Parathyroid adenoma (tissue), 2 donors: ENCODE data around the gene GCSAM.

Experiments used
- H2AFZ ChIP-seq: fragments of 300-600 bp; sonication (generic); one replicate; pipeline ENCODE4 v1.7.0; 2017; ENCODE audit warnings: antibody characterized with exemption, mild to moderate bottlenecking
- H3K27ac ChIP-seq: fragments of 300-600 bp; sonication (generic); one replicate; pipeline ENCODE4 v1.7.0; 2017
- H3K27me3 ChIP-seq: fragments of 300-600 bp; sonication (generic); one replicate; pipeline ENCODE4 v1.7.0; 2017; ENCODE audit warnings: low read length; ENCODE audit not compliant: control insufficient read depth, insufficient read depth
- H3K36me3 ChIP-seq: fragments of 300-600 bp; sonication (generic); one replicate; pipeline ENCODE4 v1.7.0; 2017; ENCODE audit warnings: low read length; ENCODE audit not compliant: control insufficient read depth, insufficient read depth
- H3K4me1 ChIP-seq: fragments of 300-600 bp; sonication (generic); one replicate; pipeline ENCODE4 v1.7.0; 2017; ENCODE audit warnings: control low read depth
- H3K4me2 ChIP-seq: fragments of 300-600 bp; sonication (generic); one replicate; pipeline ENCODE4 v1.7.0; 2017; ENCODE audit warnings: low read length
- H3K4me3 ChIP-seq: fragments of 300-600 bp; sonication (generic); one replicate; pipeline ENCODE4 v1.7.0; 2017; ENCODE audit warnings: low read depth, low read length
- H3K79me2 ChIP-seq: fragments of 300-600 bp; sonication (generic); one replicate; pipeline ENCODE4 v1.7.0; 2017; ENCODE audit warnings: control low read depth
- H3K9ac ChIP-seq: fragments of 300-600 bp; sonication (generic); one replicate; pipeline ENCODE4 v1.7.0; 2017; ENCODE audit warnings: mild to moderate bottlenecking
- H3K9me3 ChIP-seq: fragments of 300-600 bp; sonication (generic); one replicate; pipeline ENCODE4 v1.7.0; 2017; ENCODE audit warnings: low read length; ENCODE audit not compliant: control insufficient read depth
- TF ChIP-seq, protein P1 (sequence below): fragments of 300-600 bp; sonication (generic); IDR thresholded peaks from one replicate; pipeline ENCODE4 v1.7.0; 2017; ENCODE audit warnings: antibody characterized with exemption, mild to moderate bottlenecking
- donor health status: primary hyperparathyroidism.

Gene GCSAM

DNA sequence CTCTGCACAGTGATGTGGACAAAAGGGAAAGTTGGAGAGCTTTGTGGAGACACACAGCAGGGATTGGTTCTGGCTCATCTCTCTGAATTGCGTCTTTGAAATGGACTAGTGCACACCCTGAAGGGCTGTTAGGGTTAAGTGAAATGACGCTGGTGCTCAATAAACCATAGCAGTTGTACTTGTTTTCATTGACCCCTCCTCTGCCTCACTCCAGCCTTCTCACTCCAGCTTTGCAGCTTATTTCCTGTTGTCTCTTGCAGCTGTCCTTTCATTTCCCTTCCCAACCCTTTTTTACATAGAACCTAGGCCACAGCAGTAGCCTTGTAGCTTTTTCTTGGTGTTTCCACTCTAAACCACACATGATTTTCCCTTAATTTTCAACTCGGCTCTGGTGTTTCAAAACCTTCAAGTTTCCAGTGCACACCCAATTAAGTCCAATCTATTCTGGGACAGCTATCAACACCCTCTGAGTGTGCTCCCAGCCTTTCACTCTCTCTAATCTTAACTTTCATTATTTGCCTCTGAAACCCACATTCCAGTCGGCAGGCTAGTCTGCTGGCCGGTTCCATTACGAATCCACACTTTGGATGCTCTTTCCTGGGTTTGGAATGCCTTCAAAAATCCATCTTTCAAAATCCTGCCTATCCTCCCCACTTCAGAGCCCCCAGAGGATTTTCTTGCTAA lies 40.4 kb downstream of the GCSAM start:
- Histone ChIP-seq H3K9ac (no peak overlapping the region), H3K9me3 (no peaks in the 10 kb centered on the region), H3K36me3 (no peaks in the 10 kb centered on the region), H3K79me2 (no peaks in the 10 kb centered on the region), H3K27ac (no peak overlapping the region), H2AFZ (no peak overlapping the region), H3K4me1 (no peaks in the 10 kb centered on the region), H3K4me3 (no peak overlapping the region), H3K4me2 (no peak overlapping the region), H3K27me3 (no peaks in the 10 kb centered on the region)
- TF ChIP-seq, protein P1, sequence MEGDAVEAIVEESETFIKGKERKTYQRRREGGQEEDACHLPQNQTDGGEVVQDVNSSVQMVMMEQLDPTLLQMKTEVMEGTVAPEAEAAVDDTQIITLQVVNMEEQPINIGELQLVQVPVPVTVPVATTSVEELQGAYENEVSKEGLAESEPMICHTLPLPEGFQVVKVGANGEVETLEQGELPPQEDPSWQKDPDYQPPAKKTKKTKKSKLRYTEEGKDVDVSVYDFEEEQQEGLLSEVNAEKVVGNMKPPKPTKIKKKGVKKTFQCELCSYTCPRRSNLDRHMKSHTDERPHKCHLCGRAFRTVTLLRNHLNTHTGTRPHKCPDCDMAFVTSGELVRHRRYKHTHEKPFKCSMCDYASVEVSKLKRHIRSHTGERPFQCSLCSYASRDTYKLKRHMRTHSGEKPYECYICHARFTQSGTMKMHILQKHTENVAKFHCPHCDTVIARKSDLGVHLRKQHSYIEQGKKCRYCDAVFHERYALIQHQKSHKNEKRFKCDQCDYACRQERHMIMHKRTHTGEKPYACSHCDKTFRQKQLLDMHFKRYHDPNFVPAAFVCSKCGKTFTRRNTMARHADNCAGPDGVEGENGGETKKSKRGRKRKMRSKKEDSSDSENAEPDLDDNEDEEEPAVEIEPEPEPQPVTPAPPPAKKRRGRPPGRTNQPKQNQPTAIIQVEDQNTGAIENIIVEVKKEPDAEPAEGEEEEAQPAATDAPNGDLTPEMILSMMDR: no peak

DNA sequence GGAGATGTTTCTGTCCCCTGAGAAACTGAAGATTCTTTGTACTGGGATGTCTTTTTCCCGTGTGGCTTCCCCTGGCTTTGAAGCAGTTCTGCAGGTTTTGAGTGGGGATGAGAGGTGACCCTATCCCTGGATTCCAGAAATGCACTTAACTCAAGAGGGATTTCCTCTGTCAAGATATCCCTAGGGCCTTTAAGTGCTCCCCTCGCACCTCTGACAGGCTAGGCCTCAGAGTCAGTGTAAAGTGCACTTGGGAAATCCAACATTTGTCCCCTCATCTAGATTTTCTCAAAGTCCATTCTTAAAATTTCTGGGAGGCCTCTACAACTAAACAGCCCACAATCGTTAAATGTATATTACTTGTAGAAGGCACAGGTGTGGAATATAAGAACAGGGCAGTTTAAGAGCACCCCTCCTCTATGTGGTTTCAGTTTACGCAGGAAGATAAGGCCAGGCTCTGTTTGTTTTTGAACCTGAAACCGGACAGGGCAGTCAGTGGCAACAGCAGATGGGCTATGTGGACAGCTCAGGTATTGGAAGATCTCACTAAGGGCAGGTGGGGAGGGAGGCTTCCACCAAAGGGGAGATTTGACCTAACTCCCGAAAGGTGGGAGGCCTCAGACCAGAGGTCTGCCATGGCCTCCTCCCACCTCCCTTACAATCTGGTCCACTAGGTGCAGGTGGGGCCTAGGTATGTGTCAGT lies 42.0 kb downstream of the GCSAM start:
- Histone ChIP-seq H3K36me3 (no peaks in the 10 kb centered on the region), H3K4me1 (no peaks in the 10 kb centered on the region), H3K27me3 (no peaks in the 10 kb centered on the region), H3K9me3 (no peaks in the 10 kb centered on the region), H3K79me2 (no peaks in the 10 kb centered on the region), H3K9ac (no peak overlapping the region), H3K4me3 (no peak overlapping the region), H2AFZ (no peak overlapping the region), H3K4me2 (no peak overlapping the region), H3K27ac (no peak overlapping the region)
- TF ChIP-seq, protein P1: no peak

GRCh38 chr3:112089956-112090886 lies 42.8 kb downstream of the GCSAM start:
- H3K27ac ChIP-seq: no peak overlapping the region
- no peak overlapping the region for H3K9ac ChIP-seq
- H3K27me3 ChIP-seq: no peaks in the 10 kb centered on the region
- H3K4me1 ChIP-seq: no peaks in the 10 kb centered on the region
- TF ChIP-seq, protein P1: no peak
- no peaks in the 10 kb centered on the region for H3K79me2 ChIP-seq
- H2AFZ ChIP-seq: no peak overlapping the region
- no peak overlapping the region for H3K4me3 ChIP-seq
- H3K4me2 ChIP-seq: no peak overlapping the region
- H3K36me3 ChIP-seq: no peaks in the 10 kb centered on the region
- H3K9me3 ChIP-seq: no peaks in the 10 kb centered on the region

DNA sequence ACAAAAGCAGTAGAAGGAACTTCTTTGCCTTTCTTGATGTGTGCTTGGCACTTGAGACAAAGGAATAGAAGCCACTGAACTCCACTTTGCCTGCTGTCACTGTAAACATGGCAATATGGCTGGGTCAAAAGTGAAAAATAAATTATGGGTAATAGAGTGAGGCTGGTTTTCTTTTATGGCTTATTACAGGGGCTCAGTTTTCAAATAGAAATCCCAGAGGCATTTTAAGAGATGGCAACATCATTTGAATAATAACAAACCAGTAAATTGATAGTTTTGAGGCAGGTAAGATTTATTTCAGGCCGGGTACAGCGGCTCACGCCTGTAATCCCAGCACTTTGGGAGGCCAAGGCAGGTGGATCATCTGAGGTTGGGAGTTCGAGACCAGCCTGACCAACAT lies 44.1 kb downstream of the GCSAM start:
- no peak overlapping the region for H3K27ac ChIP-seq
- H3K4me2 ChIP-seq: no peak overlapping the region
- no peak overlapping the region for H2AFZ ChIP-seq
- H3K4me1 ChIP-seq: no peaks in the 10 kb centered on the region
- no peaks in the 10 kb centered on the region for H3K27me3 ChIP-seq
- no peaks in the 10 kb centered on the region for H3K9me3 ChIP-seq
- H3K4me3 ChIP-seq: no peak overlapping the region
- H3K36me3 ChIP-seq: no peaks in the 10 kb centered on the region
- no peaks in the 10 kb centered on the region for H3K79me2 ChIP-seq
- no peak overlapping the region for H3K9ac ChIP-seq
- TF ChIP-seq, protein P1: no peak
